ENCODE results near the gene TSPAN3.
A peak's percentile ranks its signal among the peaks of the same experiment; 100 is the strongest.

TSPAN3 gene

DNA sequence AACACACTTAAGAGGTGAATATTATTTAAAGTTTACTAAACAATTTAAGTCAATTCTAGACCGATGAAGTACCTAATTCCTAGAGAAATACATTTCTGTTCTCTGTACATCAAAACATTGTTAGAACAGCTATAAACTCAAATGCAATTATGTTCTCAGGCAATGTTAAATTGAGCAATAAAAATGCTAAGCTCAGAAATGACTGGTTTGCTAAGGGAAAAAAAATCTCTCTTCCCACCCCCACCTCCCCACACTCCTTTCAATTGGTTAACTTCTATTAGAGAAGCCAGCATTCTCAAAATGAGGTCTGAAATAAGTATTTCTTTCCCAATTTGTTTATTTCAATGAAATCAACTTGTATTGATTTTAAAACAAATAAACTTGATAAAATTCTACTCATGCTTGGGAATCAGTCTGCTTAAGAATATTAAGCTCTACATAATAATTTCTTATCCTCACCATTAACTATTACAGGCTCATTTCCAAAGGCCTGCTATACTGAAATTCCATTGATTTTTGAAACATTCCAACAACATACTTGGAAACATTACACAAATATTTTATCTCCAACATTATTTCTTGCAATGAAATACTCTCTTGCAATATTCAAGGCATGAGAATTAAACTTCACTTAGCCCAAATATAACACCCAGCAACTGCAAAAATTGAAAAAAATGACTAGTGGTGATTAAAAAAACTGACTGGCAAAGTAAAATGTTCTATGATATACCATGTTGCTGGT is 22.6 kb downstream of the TSPAN3 start:
- no peak for DNase-seq

DNA sequence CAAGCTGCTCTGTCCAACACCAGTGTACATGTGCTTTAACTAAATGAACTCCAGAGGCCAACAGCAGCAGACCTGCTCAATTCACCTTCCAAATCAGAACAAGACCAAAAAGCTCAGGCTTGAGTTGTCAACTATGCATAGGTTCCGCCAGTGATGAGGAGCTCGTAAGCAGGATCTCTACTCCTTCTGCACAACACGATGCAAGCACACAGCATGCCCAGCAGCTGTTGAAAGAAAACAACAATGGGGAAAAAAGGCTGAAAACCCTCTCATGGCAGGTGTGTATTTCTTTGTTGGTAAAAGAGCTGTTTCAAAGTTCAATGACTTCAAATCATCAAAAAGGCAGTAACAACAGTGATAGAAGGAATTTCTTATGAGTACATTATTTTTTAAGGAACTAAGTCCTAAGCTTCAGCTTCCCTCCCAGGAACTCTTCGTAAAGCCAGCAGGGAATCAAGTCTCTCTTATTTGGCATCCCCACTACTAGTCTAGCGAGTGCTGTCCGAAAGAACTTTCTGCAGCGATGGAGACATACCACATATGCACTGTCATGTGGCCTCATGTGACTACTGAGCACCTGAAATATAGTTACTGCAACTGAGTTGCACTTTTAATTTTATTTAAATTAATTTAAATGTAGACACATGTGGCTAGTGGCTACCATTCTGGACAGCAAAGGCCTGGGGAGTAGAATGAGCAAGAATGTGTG is 24.1 kb downstream of the TSPAN3 start:
- DNase-seq = no peak

DNA sequence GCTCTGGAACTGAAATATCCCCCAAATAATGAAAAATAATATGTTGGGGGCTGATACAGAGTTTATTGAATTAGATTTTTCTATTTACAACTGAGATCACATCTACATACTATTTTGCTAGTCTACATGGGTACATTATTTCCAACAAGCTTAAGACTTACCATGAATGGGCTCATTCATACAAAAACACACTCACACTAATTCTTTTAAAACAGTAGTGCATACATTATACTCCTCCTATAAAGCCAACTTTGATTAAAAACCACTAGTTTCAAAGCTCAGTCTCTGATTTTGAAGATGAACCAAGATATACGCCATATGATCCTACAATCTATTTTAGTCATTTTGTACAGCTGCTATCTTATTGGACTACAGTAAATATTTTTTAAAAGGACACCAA is 24.9 kb downstream of the TSPAN3 start:
- no peak for DNase-seq

DNA sequence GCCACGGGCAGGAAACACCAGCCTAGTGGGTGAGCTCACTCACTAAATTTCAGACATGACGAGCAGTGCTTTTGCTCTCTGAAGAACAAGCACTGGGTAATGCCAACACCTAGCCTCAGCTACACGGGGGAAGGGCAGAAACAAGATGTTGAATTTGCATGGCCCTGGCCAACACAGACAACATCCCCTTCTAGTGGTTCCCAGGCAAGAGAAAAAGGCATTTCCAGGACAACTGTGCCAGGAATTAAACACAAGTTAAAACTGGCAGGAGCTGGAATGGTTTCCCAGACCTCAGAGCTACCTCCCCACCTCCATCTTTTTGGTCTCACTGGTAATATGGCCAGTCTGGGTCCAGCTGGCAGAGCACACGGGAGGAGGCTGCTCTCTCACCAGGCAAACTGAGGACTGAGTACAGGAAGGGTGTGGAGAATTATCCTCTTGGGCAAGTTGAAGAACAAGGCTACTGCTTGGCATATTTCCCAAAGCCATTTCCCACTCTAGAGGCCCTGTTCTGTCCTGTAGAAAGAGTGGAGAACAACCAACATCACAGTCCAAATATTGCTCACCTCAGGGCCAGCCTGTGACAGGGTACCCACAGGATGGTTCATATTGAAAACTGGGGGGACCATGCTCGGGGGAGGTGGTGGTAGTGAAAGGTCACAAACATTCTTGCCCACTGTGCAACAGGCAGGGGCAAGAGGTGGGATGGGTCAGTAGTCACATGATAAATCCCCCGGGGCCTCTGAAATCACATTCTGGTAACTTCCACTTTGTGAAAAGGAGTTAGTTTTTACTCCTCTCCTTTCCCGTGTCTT is 26.5 kb downstream of the TSPAN3 start:
- no peak for DNase-seq

DNA sequence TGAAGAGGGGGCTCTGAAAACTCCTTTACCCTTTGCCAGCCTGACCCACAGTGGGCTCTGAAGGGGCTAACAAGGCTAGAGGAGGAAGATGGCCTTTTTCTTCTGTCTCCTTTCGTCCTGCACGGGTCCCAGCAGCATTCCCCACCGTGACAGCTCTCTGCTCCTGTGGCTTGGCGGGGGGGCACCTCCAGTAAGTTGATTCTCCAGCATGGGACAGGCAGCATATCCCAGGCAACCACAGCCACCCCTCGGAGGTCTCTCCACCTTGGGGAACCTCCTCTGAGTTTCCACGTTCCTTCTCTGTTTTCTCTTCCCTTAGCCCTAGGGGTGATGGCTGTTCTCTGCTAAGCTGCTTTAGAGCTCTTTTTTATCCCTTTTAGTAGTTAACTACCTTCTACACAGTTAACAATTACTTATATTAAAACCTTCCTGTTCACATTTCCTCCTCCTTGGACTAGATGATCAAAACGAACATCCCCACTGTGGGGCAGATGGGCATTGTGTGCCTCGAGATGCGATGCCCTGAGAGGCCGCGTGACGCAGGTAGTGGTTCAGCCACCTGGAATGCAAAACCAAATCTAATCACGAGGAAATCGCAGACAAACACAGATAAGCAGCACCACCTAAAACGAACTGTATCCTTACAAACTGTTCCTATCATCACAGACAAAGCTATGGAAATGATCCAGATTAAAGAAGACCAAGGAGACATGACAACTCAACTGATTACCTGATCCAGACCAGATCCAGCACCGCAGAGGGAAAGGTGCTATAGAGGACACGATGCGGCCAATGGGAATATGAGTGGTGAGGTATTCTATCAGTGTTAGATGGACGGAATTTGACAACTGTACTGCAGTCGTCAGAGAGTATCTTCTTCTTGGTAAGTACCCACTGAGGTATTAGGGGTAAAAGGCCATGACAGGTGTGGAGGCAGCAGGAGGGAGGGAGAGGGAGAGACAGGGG is 27.7 kb downstream of the TSPAN3 start:
- DNase-seq = no peak

DNA sequence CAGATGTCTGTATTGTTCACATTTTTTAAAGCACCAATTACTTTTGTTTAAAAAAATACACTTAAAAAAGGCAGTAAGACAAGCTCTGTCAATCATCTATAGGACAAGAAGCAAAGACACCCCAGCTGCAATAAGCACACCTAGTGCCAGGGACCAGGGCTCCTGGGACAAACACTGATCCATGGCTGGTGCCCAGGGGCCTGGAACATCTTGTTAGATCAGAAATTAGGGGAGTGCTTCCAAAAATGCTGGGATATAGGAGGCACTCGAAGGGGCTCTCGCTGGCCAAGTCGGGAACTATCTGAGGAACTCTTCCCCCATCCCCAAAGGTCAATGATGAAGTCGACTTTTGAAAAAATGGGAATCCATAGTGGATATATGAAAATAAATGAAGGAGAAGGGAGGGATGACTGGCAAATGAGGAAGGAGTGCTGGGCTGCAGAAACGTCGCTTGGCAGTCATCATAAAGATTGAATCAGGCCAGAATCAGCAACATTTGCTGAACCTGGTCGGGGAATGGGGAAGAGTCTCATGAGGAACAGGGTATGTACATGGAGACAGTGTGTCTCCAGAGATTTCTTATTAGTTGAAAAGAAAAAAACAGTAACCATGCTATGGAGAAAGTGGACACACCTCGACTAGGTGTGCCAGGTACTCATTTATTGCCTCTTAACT is 28.5 kb downstream of the TSPAN3 start:
- DNase-seq = no peak

DNA sequence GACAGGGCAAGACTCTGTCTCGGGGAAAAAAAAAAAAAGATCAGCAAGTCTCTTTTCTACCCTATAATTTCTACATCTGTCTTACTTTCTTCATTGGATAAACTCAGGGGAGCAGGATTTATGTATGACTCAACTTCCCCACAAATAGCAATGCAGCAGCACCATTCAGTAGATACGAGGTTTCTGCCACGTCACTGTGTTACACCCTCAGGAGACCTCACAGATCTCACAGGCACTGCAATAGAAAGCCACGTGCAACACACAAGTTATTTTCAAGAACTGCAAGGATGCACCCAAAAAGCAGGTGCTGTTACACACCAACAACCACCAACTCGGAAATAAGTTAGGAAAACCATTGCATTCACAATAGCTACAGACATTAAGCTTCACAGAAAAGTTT is 30.2 kb downstream of the TSPAN3 start:
- DNase-seq = no peak

DNA sequence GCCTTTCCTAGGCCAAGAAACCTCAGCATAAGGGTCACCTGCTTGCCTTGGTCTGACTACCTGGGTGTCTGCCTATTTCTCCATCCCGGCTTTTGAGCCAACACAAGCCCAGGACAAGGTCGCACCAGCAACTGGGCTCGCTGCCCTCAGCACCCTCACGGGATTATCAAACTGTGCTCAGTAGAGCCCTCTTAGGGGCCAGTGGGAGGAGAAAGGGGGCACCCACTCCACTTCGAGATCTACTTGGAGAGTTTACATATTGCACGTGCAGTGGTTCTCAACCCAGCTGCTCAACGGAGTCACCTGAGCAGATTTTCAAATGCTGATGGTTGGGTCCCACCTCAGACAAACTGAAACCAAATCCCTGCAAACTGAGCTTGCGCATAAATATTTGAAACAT is 31.1 kb downstream of the TSPAN3 start:
- DNase-seq = no peak

DNA sequence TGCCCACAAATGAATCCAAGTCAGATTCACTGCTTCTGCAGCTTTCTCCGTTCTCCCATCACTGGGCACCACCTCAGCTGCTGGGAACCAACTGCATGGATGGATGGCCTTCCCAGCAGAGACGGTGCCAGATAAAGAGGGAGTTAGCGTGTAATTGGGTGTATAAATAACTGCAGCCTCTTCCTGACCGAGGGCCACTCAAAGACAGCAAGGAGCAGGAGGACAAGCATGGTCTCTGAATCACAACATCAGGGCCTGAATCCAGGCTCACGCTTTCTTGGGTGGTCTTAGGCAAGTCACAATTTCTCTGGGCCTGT is 31.7 kb downstream of the TSPAN3 start:
- no peak for DNase-seq

DNA sequence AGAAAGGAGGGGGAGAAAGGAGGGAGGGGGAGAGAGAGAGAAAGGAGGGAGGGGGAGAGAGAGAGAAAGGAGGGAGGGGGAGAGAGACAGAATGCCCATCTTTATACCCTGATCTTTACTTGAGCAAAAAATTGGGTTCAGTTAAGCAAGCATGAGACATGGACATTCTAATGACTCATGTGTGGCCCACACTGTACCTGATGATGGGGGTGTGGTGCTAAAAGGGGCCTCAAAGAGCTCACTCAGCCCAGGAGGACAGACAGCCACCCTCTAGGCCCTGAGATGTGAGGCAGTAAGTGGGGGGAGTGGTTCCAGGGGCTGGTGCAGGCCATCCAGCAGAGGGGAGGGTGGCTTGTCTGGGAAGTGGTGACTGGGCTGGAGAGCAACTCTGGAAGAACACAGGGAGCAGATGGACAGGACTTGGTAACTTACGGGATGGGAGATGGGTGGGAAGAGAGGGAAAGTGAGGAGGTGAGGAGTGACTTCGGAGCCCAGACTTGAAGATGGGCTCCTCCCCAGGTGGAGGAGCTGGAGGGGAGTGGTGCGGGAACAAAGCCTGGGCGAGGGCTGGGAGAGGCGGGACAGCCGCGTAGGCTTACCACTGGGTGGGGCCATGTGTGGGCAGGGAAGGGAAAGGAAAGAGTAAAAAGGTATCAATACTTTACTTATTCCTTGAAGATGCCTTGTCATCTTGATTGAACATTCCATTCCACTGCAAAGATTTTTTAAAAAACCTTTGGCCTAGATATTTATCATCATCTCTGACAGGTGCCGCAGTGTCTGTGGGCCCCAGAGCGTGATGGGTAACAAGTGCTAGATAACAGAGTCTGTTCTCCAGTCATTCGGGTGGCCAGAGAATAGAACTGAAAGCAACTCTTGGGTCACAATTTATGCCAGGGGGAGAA is 32.3 kb downstream of the TSPAN3 start:
- no peak for DNase-seq

DNA sequence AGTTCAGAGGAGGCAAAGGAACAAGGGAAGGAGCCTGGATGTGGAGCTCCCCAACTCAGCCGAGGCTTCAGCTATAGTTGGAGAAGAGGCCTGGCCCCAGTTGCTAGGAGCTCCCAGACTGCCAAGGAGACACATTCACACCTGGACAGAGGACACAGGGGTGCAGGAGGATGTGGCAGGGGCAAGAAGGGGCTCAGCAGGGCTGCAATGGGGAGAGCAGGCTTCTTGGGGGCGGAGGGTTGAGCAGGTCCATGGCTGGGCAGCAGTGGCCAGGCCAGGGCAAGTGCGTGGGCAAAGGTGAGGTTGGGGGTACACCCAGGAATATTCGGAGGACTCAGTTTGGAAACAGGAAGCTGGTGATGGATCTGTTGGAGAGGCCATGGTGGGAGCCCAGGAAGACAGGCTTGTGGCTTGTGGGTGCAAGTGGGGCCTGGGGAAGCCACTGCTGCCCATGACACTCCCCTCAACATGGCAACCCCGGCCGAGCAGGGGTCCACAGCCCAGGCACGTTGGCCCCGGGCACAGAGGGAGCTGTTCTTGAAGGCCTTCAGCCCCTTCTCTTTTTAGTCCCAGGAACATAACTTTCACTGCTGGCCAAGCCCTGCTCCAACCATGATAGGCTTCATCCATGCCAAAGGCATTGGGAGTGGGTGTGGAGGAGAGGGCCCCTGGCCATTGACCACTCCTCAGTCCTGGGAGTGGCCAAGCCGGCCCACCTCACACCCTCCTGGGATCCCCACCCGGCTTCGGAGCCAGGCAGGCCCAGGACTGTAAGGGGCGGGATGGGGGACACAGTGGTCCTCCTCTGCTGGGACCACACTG is 33.3 kb downstream of the TSPAN3 start:
- no peak for DNase-seq

DNA sequence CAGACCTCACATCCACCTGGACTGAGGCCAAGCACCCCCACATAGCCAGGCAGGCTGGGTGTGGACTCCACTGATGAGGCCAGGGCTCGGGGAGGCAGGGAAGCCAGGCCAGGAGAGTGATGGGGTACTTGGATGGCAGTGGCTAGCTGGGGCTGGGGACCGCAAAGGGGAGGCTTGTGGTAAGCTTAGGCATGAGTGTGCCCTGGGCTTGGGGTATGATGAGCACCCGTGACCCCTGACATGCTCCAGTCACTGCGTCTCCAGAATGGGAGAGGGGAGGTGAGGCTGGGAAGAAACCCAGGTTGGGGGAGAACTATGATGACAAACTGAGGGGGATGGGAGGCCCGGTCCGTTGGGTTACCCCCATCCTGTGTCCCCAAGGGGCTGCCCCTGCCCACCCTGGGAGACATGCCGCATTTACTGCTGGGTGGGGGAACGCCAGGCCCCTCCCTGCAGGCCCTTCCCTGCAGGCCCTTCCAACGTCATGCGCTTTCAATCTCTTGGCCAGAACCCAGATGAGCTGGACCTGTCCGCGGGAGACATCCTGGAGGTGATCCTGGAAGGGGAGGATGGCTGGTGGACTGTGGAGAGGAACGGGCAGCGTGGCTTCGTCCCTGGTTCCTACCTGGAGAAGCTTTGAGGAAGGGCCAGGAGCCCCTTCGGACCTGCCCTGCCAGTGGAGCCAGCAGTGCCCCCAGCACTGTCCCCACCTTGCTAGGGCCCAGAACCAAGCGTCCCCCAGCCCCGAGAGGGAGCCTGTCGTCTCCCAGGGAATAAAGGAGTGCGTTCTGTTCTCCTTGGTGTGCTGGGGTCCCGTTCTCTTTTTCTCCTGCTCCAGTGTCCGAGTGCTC is 34.1 kb downstream of the TSPAN3 start:
- DNase-seq = no peak

DNA sequence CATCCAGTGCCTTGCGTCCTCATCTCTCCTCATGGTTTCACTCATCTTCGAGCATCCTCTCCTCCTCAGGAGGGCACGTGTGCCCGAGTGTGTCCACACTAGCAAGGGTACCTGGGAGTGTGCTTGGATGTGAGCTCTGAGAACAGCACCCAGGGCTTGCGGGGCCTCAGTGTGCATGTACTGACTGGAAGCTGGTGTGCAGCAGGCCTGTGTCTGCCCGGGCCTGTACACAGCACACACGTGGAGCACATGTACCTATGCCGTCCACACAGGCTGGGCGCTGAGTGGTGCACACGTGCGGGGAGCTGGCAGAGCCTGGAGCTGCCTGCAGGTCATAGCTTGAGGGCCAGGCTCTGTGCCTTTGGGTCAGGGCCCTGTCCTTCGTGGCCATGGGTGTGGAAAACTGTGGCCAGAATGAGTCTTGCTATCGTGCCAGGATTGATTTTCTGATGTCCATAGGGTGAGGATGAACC is 34.9 kb downstream of the TSPAN3 start:
- DNase-seq = no peak

DNA sequence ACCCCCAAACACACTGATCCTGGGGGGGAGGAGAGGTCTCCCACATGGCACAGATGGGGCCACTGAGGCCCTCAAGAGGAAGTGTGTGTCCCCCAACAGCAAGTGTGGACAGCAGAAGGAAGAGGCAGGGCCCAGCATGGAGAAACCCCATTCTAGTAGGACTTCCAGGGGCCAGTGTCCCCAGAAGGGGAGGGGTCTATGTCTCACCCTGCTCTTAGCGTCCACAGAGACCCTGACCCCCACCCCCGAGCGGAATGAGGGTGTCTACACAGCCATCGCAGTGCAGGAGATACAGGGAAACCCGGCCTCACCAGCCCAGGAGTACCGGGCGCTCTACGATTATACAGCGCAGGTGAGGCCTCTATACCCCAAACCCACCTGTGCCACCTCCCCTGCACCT is 35.3 kb downstream of the TSPAN3 start:
- DNase-seq = no peak

DNA sequence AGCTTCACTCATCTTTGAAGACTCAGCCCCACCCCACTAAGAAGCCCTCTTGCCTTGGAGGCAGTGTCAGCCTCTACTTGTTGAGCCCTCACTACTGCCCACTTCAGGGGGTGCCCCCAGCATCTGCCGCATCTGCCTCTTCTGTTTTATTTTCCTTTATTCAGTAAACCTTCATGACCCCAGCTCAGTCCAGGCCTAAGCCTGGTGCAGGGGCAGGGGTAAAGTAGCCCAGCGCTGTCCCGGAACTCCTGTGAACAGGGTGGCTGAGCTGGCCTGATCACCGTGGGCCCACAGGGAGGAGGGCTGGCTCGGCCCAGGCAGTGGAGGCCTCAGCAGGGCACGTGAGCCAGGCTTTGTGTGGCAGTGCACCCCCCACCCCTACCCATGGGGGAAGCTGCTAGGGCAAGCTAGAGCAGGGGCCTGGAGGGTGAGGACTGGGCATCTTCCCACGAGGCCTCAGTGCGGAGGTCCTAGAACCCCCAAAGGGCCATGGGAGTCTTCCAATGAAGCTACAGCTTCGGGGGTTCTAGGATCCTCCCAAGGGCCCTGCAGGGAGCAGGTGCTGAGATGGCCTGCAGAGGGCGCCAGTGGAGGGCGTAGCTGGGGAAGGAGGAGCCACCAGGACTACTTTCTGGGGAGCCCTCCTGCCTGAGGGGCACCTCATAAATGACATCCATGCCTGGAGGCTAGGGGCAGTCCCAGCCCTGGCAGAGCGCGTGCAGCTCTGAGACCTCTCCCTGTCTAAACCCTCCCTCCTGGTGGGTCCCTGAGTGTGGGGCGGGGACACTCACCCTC is 36.0 kb downstream of the TSPAN3 start:
- peak; percentile 53 for DNase-seq

DNA sequence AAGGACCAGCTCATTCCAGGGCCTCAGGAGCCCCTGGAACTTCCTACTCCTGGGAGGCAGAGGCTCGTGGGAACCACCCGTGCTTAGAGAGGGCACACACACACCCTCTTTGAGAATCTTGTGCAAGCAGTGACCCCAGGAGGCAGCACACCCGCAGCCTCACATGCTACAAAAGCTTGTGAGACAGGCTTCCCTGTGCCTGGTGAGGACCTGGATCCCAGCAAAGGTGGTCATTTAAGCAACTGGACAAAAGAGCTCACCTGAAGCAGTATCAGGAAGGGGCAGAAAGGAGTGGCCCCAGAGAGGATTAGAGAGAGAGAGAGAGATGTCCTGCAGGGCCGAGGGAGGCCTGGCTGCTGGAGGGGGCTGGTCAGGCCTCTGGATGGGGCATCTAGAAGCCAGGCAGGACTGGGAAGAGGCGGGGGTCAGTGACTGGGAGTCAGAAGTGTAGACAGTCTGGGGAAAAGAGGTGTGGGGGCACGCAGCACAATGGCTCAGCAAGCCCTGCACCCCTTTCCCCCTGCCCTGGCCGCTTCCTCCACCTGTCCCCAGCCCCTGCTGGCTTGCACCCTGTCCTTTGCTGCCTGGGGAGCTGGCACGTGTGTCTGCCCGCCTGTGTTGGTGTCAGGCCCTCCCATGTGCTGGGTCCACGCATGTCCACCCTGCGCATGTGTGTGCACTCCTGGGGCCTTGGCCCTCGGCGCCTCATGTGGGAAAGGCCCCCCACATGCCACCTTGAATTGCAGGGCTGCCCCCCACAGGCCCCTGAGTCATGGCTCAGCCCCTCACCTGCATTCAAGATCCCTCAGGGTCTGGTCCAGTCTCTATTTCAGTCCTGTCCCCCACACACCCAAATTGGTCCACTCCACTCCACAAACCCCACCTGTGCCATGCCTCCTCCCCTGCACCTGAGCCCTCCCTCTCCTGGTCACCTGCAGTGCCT is 36.9 kb downstream of the TSPAN3 start:
- no peak for DNase-seq

DNA sequence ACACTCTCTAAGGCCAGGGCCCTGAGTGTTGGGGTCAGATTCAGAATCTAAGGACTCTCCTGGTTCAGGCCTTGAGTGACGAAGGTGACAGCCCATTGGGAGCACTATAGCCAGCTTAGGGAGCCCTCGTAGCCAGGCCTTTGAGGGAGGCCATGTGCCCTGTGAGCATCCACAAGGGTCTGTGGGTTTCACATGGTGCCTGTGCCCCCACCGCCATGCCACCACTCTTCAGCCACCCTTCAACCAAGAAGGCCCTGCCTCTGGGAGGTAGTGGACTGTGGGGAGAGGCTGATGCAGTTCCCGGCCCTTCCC is 37.5 kb downstream of the TSPAN3 start:
- DNase-seq = no peak
